Bronchial epithelial cell (primary cell): ENCODE data around the gene PDE4B. TPM values are rescaled to one million over a fixed set of nuclear protein-coding genes. Genes with fewer than 3 reads are reported as not detected.
"Not testable (repeated sequence)": the region's sequence is repeated elsewhere in the genome, so short reads cannot be mapped to it uniquely, and the experiment has no call there.

Source experiments
- DNase-seq: peaks from one replicate; pipeline ENCODE4 v3.0.0-alpha.2; 2010; ENCODE audit warnings: low read depth
- FAIRE-seq: peaks from 2 replicates; lab custom pipeline; 2011; peaks lifted over from hg19 to GRCh38; lab: Jason Lieb, UNC
- H3K27me3 ChIP-seq: 2 replicates; pipeline ENCODE4 v1.5.1; 2011; ENCODE audit warnings: low read length; ENCODE audit not compliant: control insufficient read depth, insufficient read depth
- H3K36me3 ChIP-seq: 2 replicates; pipeline ENCODE4 v1.5.1; 2011; ENCODE audit warnings: low read length; ENCODE audit not compliant: control insufficient read depth, insufficient read depth
- H3K4me3 ChIP-seq: 2 replicates; pipeline ENCODE4 v1.5.1; 2011; ENCODE audit warnings: mild to moderate bottlenecking, low read depth, low read length, control low read depth
- total RNA-seq: library from RNA; depleted of rRNA; stranded (reverse); fragments of >200 nt; gene quantifications from 2 replicates; pipeline ENCODE4 v1.2.1, GENCODE V29; 2014
- TF ChIP-seq, protein P1 (sequence below): IDR thresholded peaks from 2 replicates; pipeline ENCODE4 v1.5.1; 2011; ENCODE audit warnings: mild to moderate bottlenecking, moderate library complexity, low read length, control low read depth, inconsistent platforms; ENCODE audit not compliant: insufficient read depth, severe bottlenecking

Gene PDE4B
- total RNA-seq, 1 donor from 2014 or later, result 0.26 TPM

DNA sequence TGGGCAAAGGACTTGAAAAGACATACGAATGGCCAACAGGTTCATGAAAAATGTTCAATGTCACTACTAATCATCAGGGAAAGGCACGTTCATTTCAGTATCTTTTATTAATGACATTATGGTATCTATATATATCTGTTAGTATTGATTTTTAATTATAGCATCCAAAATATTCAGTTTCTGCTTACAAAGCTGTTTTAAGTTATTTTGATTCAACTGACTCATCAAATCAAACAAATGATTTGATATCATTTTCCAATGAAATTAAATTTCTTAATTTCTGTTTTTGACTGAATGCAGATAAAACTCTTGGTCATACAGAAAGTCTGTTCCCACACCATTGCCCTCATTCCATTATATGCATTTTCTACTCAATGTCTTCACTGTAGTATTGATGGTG lies 315.9 kb downstream of the PDE4B start:
- DNase-seq (no peak), FAIRE-seq (no peak)
- Histone ChIP-seq H3K36me3 (no peaks in the 10 kb centered on the region), H3K27me3 (no peaks in the 10 kb centered on the region), H3K4me3 (no peak overlapping the region)
- TF ChIP-seq, protein P1, sequence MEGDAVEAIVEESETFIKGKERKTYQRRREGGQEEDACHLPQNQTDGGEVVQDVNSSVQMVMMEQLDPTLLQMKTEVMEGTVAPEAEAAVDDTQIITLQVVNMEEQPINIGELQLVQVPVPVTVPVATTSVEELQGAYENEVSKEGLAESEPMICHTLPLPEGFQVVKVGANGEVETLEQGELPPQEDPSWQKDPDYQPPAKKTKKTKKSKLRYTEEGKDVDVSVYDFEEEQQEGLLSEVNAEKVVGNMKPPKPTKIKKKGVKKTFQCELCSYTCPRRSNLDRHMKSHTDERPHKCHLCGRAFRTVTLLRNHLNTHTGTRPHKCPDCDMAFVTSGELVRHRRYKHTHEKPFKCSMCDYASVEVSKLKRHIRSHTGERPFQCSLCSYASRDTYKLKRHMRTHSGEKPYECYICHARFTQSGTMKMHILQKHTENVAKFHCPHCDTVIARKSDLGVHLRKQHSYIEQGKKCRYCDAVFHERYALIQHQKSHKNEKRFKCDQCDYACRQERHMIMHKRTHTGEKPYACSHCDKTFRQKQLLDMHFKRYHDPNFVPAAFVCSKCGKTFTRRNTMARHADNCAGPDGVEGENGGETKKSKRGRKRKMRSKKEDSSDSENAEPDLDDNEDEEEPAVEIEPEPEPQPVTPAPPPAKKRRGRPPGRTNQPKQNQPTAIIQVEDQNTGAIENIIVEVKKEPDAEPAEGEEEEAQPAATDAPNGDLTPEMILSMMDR, result no peak

DNA sequence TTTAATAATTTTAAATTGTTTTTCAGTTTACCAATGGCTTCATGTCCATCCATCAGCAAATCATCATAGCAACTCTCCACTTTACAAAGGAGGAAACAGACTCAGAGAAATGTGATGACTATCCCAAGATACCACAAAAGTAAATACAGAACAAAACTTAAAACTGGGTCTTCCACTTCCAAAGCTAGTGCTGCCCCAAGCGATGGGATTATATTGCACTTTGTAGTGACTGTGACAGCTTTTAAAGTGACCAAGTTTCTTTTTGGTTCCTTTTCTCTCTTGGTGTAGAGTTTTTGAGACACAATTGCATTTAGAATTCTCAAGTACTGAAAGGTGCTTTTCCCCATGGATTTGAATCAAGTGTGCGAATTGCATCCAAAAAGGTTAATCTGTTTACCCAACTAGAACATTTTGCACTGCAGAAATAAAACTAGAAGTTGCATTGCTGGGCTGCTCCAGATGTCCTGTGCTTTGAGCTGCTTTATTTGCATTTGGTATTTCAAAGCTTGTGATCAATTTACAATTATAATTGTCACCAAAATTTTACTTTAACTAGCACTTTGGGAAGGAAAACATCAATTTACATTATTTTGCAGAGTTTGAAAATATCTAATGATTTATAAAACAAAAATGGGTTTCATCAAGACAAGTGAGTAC lies 320.2 kb downstream of the PDE4B start:
- H3K27me3 ChIP-seq, result no peaks in the 10 kb centered on the region
- no peaks in the 10 kb centered on the region for H3K36me3 ChIP-seq
- no peak overlapping the region for H3K4me3 ChIP-seq
- DNase-seq (no peak), FAIRE-seq (no peak)
- TF ChIP-seq, protein P1, result no peak

DNA sequence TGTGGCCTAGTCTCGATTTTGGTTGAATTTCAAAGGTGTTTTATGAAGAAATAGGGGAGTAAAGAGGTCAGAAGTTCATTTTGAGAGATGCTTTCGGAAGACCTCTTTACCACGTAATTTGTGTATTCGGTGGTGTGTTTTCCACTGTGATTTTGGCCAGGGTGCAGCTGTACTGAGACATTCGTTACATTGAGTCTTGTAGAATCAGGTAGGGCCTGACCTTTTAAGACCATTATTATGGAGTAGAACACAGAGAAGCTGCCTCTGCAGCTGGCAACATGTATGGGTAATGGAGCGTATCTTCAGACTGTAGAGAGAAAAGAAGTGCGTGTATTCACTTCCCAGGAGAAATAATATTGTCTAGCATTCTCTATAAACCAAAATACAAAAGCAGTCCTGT lies 326.5 kb downstream of the PDE4B start:
- no peaks in the 10 kb centered on the region for H3K36me3 ChIP-seq
- H3K27me3 ChIP-seq, result no peaks in the 10 kb centered on the region
- TF ChIP-seq, protein P1, result no peak
- H3K4me3 ChIP-seq, result no peak overlapping the region
- FAIRE-seq (no peak), DNase-seq (no peak)

DNA sequence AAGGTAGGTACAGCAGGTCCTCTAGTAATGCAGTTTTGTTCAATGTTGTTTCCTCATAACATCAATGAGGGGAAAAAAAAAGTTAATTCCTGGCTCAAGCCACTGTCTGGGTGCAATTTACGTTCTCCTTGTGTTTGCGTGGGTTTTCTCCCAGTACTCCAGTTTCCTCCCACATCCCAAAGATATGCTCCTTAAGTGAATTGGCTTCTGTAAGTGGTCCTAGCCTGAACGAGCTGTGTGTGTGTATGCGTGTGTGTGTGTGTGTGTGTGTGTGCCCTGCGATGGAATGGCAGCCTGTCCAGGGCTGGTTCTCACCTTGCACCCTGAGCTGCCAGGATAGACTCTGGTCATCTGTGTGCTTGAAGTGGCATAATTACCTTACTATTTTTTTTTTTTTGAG lies 332.0 kb downstream of the PDE4B start:
- TF ChIP-seq, protein P1, result no peak
- DNase-seq (no peak), FAIRE-seq (no peak)
- no peaks in the 10 kb centered on the region for H3K27me3 ChIP-seq
- no peak overlapping the region for H3K4me3 ChIP-seq
- H3K36me3 ChIP-seq, result no peaks in the 10 kb centered on the region

DNA sequence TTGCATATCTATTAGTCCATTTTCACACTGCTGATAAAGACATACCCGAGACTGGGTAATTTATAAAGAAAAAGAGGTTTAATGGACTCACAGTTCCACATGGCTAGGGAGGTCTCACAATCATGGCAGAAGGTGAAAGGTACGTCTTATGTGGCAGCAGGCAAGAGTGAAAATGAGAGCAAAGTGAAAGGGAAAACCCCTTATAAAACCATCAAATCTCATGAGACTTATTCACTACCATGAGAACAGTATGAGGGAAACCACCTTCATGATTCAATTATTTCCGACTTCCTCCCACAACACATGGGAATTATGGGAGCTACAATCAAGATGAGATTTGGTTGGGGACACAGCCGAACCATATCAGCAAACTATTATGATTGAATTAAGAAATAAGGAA lies 335.9 kb downstream of the PDE4B start:
- not testable (repeated sequence) for FAIRE-seq, DNase-seq, H3K27me3 ChIP-seq, H3K36me3 ChIP-seq, H3K4me3 ChIP-seq

DNA sequence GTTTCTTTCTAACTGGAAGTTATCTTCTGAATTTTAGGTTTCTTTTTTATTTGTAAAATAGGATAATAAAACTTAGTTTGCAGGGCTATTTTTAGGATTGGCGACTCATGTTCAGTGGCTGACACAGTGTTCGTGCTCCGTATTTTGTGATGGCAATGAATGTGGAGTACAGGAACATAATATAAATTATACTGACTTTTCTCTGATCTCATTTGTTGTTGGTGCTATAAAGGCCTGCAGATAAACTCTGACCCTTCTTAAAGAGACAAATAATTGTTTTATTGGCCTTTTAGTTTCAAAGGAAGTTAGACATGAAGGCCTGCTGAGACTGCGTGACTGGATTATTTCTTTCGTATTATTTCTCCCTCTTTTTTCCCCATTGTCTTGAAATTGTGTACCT lies 339.6 kb downstream of the PDE4B start:
- Histone ChIP-seq H3K36me3 (no peaks in the 10 kb centered on the region), H3K27me3 (no peaks in the 10 kb centered on the region), H3K4me3 (no peak overlapping the region)
- DNase-seq (no peak), FAIRE-seq (no peak)
- TF ChIP-seq, protein P1, result no peak
